Nephron (organoid): Measurements from ENCODE around the gene NPR3.

Experiments
- H3K27ac Mint-ChIP-seq, 3 experiments: 2 replicates each; pipeline ENCODE4 v1.8.0; 2020; ENCODE audit warnings: mixed read lengths in 3 of 3, mild to moderate bottlenecking in 2 of 3, moderate library complexity in 1 of 3
- H3K27me3 Mint-ChIP-seq: 2 replicates; pipeline ENCODE4 v1.8.0; 2021; ENCODE audit warnings: low read depth, mild to moderate bottlenecking, moderate library complexity, mixed read lengths
- H3K36me3 Mint-ChIP-seq: 2 replicates; pipeline ENCODE4 v1.8.0; 2020; ENCODE audit warnings: low read depth, mixed read lengths
- H3K4me1 Mint-ChIP-seq: 2 replicates; pipeline ENCODE4 v1.8.0; 2020; ENCODE audit warnings: mixed read lengths
- H3K4me3 Mint-ChIP-seq, 3 experiments: 2 replicates each; pipeline ENCODE4 v1.8.0; 2020; ENCODE audit warnings: mild to moderate bottlenecking in 3 of 3, mixed read lengths in 3 of 3, moderate library complexity in 2 of 3
- H3K9me3 Mint-ChIP-seq: 2 replicates; pipeline ENCODE4 v1.8.0; 2020; ENCODE audit warnings: mixed read lengths
- TF ChIP-seq, protein P1 (sequence below), 3 experiments: fragments of 200-600 bp; sonication (generic); IDR thresholded peaks; one replicate each; pipeline ENCODE4 v1.5.0; 2021; ENCODE audit warnings: antibody characterized with exemption in 3 of 3; ENCODE audit not compliant: unreplicated experiment in 3 of 3

The NPR3 gene

DNA sequence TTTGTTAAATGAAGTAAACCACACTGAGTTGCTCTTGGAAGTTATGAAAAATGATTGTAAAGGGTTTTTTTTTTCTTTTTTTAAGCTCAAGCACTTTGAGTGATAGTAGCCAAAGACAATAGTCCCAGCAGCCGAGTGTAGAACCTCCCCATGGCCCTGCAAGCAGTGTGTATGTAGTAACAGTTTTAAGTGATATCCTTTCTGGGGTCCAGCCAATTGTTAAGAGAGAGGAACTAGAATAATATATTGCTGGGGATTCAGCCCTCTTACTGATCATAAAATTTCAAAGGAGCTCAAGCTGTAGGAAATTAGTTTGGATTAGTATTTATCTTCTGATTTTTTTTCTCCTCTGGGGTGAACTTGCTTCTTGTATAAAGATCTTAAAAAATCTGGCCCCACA lies 43.2 kb downstream of the NPR3 start:
- no peaks in the 10 kb centered on the region for H3K4me1 Mint-ChIP-seq
- no peak overlapping the region for H3K4me3 Mint-ChIP-seq
- no peaks in the 10 kb centered on the region for H3K27me3 Mint-ChIP-seq
- TF ChIP-seq, protein P1, sequence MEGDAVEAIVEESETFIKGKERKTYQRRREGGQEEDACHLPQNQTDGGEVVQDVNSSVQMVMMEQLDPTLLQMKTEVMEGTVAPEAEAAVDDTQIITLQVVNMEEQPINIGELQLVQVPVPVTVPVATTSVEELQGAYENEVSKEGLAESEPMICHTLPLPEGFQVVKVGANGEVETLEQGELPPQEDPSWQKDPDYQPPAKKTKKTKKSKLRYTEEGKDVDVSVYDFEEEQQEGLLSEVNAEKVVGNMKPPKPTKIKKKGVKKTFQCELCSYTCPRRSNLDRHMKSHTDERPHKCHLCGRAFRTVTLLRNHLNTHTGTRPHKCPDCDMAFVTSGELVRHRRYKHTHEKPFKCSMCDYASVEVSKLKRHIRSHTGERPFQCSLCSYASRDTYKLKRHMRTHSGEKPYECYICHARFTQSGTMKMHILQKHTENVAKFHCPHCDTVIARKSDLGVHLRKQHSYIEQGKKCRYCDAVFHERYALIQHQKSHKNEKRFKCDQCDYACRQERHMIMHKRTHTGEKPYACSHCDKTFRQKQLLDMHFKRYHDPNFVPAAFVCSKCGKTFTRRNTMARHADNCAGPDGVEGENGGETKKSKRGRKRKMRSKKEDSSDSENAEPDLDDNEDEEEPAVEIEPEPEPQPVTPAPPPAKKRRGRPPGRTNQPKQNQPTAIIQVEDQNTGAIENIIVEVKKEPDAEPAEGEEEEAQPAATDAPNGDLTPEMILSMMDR (IDR thresholded peaks at IDR 0.05; ENCODE audit: unreplicated experiment in 3 of 3): no peak
- H3K9me3 Mint-ChIP-seq: peaks cover 24% of the 10 kb centered on the region
- peaks cover 7% of the 10 kb centered on the region for H3K36me3 Mint-ChIP-seq
- H3K27ac Mint-ChIP-seq: peak overlapping the region; percentile 63 to 84 (median 72)

DNA sequence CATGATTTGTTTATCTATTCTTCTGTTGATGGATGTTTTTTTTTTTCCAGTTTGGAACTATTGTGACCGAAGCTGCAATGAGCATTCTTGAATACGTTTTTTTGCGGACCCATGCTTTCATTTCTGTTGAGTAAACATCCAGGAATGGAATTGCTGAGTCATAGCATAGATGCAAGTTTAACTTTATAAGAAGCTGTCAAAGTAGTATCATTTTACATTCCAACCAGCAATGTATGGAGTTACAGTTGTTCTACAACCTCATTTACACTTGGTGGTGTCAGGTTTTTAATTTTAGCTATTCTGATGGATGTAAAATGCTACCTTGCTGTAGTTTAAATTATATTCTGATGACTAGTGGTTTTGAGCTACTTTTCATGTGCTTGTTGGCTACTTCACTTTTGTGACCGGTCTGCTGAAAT lies 49.0 kb downstream of the NPR3 start:
- Mint-ChIP-seq H3K27me3 (no peaks in the 10 kb centered on the region), H3K4me1 (no peaks in the 10 kb centered on the region), H3K27ac (no peak overlapping the region), H3K9me3 (peaks cover 39% of the 10 kb centered on the region), H3K4me3 (no peak overlapping the region), H3K36me3 (peaks cover 8% of the 10 kb centered on the region)
- TF ChIP-seq, protein P1 (IDR thresholded peaks at IDR 0.05; ENCODE audit: unreplicated experiment in 3 of 3): no peak

DNA sequence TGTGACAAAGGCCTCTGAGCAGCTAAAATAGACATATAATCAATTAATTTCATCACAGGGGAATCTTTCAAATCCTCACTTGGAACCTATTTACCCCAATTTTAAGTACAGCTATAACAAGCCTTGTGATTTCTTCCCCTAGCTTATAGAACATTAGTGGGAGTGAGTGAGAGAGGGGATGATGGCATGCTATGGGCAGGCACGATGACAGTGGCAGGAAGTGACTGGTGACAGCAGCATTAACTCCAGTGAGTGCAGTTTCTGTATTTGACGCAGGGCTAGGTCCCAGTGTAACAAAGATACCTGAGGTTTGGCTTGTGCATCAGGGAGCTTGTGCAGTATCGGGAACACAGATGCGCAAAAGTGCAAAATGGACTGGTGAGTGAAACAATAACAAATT lies 54.1 kb downstream of the NPR3 start:
- H3K4me3 Mint-ChIP-seq: no peak overlapping the region
- peaks cover 4% of the 10 kb centered on the region for H3K36me3 Mint-ChIP-seq
- TF ChIP-seq, protein P1 (IDR thresholded peaks at IDR 0.05; ENCODE audit: unreplicated experiment in 3 of 3): no peak
- H3K4me1 Mint-ChIP-seq: peaks cover 6% of the 10 kb centered on the region
- H3K27me3 Mint-ChIP-seq: no peaks in the 10 kb centered on the region
- peaks cover 23% of the 10 kb centered on the region for H3K9me3 Mint-ChIP-seq
- H3K27ac Mint-ChIP-seq: no peak overlapping the region

DNA sequence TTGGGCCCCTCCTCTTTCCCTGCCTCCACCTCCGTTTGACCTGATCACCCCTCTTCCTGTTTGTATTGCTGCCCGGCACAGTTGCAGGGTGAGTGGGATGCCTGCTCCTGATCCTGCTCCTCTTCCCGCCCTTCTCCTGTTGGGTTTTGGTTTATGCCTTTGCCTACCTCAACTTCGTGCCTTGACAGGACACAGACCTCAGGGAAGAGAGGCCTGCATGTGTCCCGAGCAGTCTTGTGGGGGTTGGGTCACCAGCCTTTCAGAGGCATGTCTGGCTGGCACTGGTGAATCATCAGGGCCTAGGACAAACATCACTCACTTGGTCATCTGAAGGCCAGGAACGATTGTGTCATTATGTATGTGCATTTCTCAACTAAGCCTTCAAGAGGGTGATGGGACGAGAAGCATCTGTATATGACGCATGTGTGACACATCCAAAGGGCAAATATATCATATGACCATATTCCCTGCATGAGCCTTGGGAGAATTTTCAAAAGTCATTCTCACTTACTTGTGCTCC lies 56.9 kb downstream of the NPR3 start:
- Mint-ChIP-seq H3K27ac (no peak overlapping the region), H3K36me3 (peaks cover 4% of the 10 kb centered on the region), H3K27me3 (no peaks in the 10 kb centered on the region), H3K4me1 (peaks cover 6% of the 10 kb centered on the region), H3K9me3 (peaks cover 13% of the 10 kb centered on the region), H3K4me3 (no peak overlapping the region)
- TF ChIP-seq, protein P1 (IDR thresholded peaks at IDR 0.05; ENCODE audit: unreplicated experiment in 3 of 3): no peak

DNA sequence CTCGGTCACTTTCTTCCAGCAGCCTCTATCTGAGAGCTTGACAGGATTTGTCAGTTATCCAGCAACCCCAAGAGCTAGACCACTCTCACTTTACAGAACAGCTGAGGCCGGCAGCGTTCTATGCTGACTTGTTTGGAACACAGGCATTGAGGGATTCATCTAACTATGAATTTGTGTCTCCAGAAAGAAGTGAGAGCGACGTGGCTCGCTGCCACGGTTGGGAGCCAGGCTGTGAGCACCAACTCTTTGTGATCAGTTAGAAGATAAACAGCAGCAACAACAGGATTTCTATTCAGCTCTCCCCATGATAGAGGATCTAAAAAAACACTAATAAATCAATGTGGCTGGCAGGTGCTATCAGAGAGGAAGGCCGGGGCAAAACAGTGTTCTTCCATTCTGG lies 58.6 kb downstream of the NPR3 start:
- Mint-ChIP-seq H3K4me3 (no peak overlapping the region), H3K27me3 (no peaks in the 10 kb centered on the region), H3K27ac (no peak overlapping the region), H3K9me3 (peaks cover 3% of the 10 kb centered on the region), H3K4me1 (peaks cover 6% of the 10 kb centered on the region), H3K36me3 (no peaks in the 10 kb centered on the region)
- TF ChIP-seq, protein P1 (IDR thresholded peaks at IDR 0.05; ENCODE audit: unreplicated experiment in 3 of 3): no peak

DNA sequence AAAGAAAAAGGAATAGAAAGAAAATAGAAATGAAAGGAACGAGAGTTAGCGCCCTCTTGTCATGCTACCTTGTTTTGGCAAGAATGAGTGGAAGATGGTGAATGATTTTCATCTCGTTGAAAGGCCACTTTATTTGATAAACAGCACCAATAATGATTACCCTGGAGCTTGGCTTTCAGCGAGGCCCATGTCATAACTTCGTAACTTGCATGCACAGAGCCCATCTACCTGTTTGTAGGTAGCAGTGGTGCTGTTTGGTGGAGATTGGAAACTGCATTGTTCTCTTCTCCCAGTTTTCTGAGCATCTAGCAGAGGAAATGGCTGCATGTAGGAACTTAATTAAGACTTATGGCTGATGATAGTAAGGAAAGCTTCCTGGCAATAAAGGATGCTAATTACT lies 59.3 kb downstream of the NPR3 start:
- H3K4me3 Mint-ChIP-seq: no peak overlapping the region
- H3K9me3 Mint-ChIP-seq: peaks cover 3% of the 10 kb centered on the region
- peaks cover 6% of the 10 kb centered on the region for H3K4me1 Mint-ChIP-seq
- no peaks in the 10 kb centered on the region for H3K36me3 Mint-ChIP-seq
- TF ChIP-seq, protein P1 (IDR thresholded peaks at IDR 0.05; ENCODE audit: unreplicated experiment in 3 of 3): no peak
- no peaks in the 10 kb centered on the region for H3K27me3 Mint-ChIP-seq
- H3K27ac Mint-ChIP-seq: no peak overlapping the region
